Thoracic aorta (tissue), 2 donors: Measurements from ENCODE around the gene SLC30A1. TPM values are rescaled to one million over a fixed set of nuclear protein-coding genes. Genes with fewer than 3 reads are reported as not detected.

Experiments
- ATAC-seq: fragments of 150-250 bp; one replicate; pipeline ENCODE4 v1.8.0; 2017; ENCODE audit warnings: low read depth; ENCODE audit not compliant: insufficient number of reproducible peaks, low FRiP score
- DNase-seq: peaks from one replicate; pipeline ENCODE4 v3.0.0-alpha.2; 2020; ENCODE audit warnings: low spot score
- H3K27ac ChIP-seq, 2 donors: fragments of 200-600 bp; sonication (generic); 1 replicate in 1 of 2; 2 replicates in 1 of 2; pipeline ENCODE4 v1.5.1; 2016; ENCODE audit warnings: mild to moderate bottlenecking in 2 of 2, moderate library complexity in 2 of 2
- H3K27me3 ChIP-seq: fragments of 200-600 bp; sonication (generic); replicated peaks from 2 replicates; pipeline ENCODE4 v1.6.0; 2016; ENCODE audit warnings: mild to moderate bottlenecking; ENCODE audit not compliant: insufficient read depth
- H3K36me3 ChIP-seq: fragments of 200-600 bp; sonication (generic); one replicate; pipeline ENCODE4 v1.5.1; 2016
- H3K4me1 ChIP-seq, 2 donors: fragments of 200-600 bp; sonication (generic); 1 replicate in 1 of 2; 2 replicates in 1 of 2; pipeline versions ENCODE4 v1.5.1 to v1.6.0; 2016; ENCODE audit warnings: low read depth in 2 of 2, mild to moderate bottlenecking in 1 of 2; ENCODE audit not compliant: control insufficient read depth in 1 of 2
- H3K4me3 ChIP-seq: fragments of 200-600 bp; sonication (generic); 2 replicates; pipeline ENCODE4 v1.5.1; 2016; ENCODE audit warnings: mild to moderate bottlenecking
- H3K9me3 ChIP-seq: fragments of 200-600 bp; sonication (generic); 2 replicates; pipeline ENCODE4 v1.5.1; 2016
- total RNA-seq, 2 donors: library from RNA; depleted of rRNA; stranded (reverse); fragments of >200 nt; gene quantifications; one replicate each; pipeline versions ENCODE4 v1.1.0 to v1.2.3, GENCODE V29; 2016
- TF ChIP-seq, protein P1 (sequence below): fragments of 200-600 bp; sonication (generic); IDR thresholded peaks from one replicate; pipeline ENCODE4 v1.5.1; 2019; ENCODE audit warnings: antibody characterized with exemption

The SLC30A1 gene
- total RNA-seq, 2 donors from 2014 or later, result 8.8 to 23.9 TPM

DNA sequence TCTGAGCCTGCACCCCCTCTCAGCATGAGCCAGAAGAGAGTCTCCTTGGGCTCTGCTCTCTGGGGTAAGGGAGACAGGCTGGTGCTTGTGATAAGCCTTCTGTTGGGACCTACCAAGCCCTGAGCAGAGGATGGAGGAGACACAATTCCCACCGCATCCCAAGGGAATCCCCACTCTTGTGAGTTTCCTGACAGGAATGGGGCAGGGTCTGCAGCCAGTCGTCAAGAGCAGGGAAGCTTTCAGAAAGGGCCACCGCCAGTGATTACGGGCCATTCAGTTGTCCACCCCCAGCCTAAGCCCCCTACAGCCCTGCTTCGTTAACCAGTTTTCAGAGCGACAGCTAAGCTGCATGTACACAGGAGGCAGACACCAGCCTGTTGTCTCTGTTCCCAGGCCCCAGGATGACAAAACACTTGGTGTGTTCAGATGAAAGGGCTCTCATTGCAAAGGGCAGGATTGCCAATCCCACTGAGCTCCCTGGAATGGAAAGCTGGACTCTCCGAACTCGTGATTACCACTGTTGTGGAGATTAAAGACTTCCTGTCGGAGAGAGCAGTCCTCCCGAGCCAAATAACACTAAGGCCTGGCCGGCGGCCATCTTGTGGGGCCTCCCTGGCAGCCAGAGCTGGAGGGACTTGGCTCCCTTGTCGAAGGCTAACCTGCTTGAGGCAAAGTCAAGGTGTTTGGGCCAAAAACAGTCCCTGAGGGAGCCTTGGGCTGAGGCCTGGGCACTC, 37.4 kb upstream of the SLC30A1 start:
- DNase-seq (peak; percentile 38), ATAC-seq (peak; percentile 75)
- Histone ChIP-seq H3K4me3 (no peak overlapping the region), H3K4me1 (peaks cover 16 to 51% of the 10 kb centered on the region in 2 donors), H3K27ac (peak overlapping the region; percentile 61 to 76), H3K36me3 (no peaks in the 10 kb centered on the region), H3K27me3 (no peaks in the 10 kb centered on the region), H3K9me3 (no peaks in the 10 kb centered on the region)
- TF ChIP-seq, protein P1, sequence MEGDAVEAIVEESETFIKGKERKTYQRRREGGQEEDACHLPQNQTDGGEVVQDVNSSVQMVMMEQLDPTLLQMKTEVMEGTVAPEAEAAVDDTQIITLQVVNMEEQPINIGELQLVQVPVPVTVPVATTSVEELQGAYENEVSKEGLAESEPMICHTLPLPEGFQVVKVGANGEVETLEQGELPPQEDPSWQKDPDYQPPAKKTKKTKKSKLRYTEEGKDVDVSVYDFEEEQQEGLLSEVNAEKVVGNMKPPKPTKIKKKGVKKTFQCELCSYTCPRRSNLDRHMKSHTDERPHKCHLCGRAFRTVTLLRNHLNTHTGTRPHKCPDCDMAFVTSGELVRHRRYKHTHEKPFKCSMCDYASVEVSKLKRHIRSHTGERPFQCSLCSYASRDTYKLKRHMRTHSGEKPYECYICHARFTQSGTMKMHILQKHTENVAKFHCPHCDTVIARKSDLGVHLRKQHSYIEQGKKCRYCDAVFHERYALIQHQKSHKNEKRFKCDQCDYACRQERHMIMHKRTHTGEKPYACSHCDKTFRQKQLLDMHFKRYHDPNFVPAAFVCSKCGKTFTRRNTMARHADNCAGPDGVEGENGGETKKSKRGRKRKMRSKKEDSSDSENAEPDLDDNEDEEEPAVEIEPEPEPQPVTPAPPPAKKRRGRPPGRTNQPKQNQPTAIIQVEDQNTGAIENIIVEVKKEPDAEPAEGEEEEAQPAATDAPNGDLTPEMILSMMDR, result no peak

DNA sequence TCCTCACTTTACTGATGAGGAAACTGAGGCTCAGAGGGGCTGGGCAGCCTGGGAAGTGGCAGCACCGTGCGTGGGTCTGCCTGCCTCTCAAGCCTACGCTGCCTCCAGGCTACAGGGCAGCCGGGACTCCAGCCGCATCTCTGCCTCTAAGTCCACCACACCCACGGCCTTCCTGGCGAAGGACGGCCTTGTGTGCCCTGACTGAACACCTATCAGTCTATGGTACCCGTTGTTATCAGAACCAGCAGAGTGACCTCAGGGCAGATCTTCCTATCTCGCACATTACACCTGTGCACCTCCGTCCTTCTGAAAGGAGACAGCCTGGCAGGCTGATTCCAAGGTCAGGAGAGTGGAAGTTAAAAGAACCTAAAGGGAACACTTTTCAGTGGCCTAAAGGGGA, 35.7 kb upstream of the SLC30A1 start:
- H3K4me1 ChIP-seq, result peaks cover 17 to 63% of the 10 kb centered on the region in 2 donors
- no peaks in the 10 kb centered on the region for H3K27me3 ChIP-seq
- no peak overlapping the region for H3K27ac ChIP-seq
- no peaks in the 10 kb centered on the region for H3K36me3 ChIP-seq
- no peak for ATAC-seq
- H3K4me3 ChIP-seq, result no peak overlapping the region
- H3K9me3 ChIP-seq, result no peaks in the 10 kb centered on the region
- no peak for DNase-seq
- TF ChIP-seq, protein P1, result no peak

DNA sequence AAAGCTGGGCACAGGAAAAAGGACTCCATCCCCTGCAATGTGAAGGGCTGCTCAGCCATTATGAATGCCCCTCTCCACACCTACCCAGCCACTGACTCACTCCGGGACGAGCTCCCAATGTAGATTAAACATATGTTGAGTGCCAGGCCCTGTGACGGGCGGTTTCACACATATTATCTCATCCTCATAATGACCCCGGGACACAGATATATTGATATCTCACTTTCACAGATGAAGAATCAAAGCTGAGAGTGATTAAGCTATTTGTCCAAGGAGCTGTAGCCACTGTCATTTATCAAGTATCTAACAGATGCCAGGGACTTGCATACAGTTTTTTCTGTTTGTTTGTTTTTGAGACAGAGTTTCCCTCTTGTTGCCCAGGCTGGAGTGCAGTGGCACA, 35.0 kb upstream of the SLC30A1 start:
- TF ChIP-seq, protein P1, result no peak
- H3K27ac ChIP-seq, result peak overlapping the region; percentile 45 to 92
- no peaks in the 10 kb centered on the region for H3K27me3 ChIP-seq
- no peak for ATAC-seq
- DNase-seq, result no peak
- no peaks in the 10 kb centered on the region for H3K36me3 ChIP-seq
- no peak overlapping the region for H3K4me3 ChIP-seq
- peaks cover 19 to 69% of the 10 kb centered on the region in 2 donors for H3K4me1 ChIP-seq
- no peaks in the 10 kb centered on the region for H3K9me3 ChIP-seq

DNA sequence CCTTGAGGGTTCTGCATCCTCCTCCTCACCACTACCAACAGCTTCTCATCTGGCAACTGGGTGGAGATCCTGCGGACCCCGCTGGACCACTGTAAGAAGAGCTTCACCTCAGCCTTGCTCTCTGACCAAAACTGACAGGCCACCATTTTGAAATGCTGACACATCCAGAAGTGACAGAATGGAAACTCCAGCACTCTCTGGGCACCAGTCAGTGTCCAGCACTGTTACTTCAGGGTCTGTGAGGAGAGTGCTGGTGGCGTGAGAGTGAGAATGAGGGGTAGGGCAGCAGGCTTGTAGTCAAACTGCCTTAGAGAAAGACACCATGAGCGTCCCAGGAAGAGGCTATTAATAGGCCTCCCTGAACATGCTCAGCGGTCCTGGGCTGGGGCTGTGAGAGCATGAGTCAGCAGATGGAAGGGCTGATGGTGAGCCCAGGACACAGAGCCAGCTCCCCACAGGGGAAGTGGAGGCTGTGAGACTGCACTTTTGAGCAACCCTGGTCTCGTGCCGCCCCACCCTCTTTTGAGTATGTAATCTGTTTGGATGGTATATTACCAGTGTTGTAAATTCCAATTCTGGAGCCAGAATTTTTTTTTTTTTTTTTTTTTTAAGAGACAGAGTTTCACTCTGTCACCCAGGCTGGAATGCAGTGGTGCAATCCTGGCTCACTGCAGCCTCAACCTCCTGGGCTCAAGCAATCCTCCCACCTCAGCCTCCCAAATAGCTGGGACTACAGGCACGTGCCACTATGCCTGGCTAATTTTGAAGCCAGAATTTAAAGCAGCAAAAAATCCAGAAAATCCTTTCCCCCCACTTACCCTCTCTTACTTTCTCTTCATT, 34.4 kb upstream of the SLC30A1 start:
- TF ChIP-seq, protein P1, result no peak
- peak; percentile 84 for ATAC-seq
- H3K36me3 ChIP-seq, result no peaks in the 10 kb centered on the region
- DNase-seq, result peak; percentile 81
- no peaks in the 10 kb centered on the region for H3K27me3 ChIP-seq
- peaks cover 19 to 69% of the 10 kb centered on the region in 2 donors for H3K4me1 ChIP-seq
- H3K27ac ChIP-seq, result peak overlapping the region; percentile 66 to 92
- no peaks in the 10 kb centered on the region for H3K9me3 ChIP-seq
- H3K4me3 ChIP-seq, result no peak overlapping the region

DNA sequence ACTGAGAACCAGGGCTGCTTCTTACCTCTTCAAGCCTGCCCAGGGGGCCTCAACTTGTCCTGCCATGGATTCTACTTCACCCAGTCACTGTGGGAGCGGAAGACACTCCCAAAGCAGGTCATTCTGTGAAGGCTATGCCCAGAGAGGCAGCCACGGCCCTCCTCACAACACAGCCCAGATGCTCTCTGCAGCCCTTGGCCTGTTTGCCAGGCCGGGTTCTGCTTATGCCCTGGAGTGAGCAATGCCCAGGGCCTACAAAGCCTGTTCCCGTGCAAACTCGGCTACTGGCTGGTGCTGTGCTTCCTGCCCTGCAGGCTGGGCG, 33.8 kb upstream of the SLC30A1 start:
- Histone ChIP-seq H3K36me3 (no peaks in the 10 kb centered on the region), H3K27me3 (no peaks in the 10 kb centered on the region), H3K27ac (peak overlapping the region; percentile 66 to 92), H3K4me1 (peaks cover 19 to 72% of the 10 kb centered on the region in 2 donors), H3K4me3 (no peak overlapping the region), H3K9me3 (no peaks in the 10 kb centered on the region)
- no peak for DNase-seq
- TF ChIP-seq, protein P1, result no peak
- ATAC-seq, result no peak
